T-helper 1 cell treated with Interleukin-12 subunit alpha and Interleukin-12 subunit beta and Interleukin-4 antibody, amounts not matched to agents 30 ng/mL and 1 ng/mL, for 36 hours (primary cell): ENCODE data around the gene ZFAND2B. TPM values are rescaled to one million over a fixed set of nuclear protein-coding genes. Genes with fewer than 3 reads are reported as not detected.
"Not testable (repeated sequence)": the region's sequence is repeated elsewhere in the genome, so short reads cannot be mapped to it uniquely, and the experiment has no call there.

Experiments used
- intact Hi-C: fragments of 100-400 bp; cut with micrococcal nuclease; formaldehyde crosslinking; loops from one replicate; pipeline ENCODE4 v1.15.1; 2024
- total RNA-seq: library from RNA; stranded (reverse); gene quantifications from 2 replicates; pipeline ENCODE4 v1.2.3, GENCODE V29; 2022

Gene ZFAND2B
- total RNA-seq, 1 donor from 2014 or later = 56.1 TPM

- intact Hi-C loops = not testable (repeated sequence)
Measured at GRCh38 chr2:219200502-219201326, 5.9 kb upstream of the ZFAND2B start.

GRCh38 chr2:219201331-219201730, 5.3 kb upstream of the ZFAND2B start:
- intact Hi-C loops = not testable (repeated sequence)

- intact Hi-C loops = loop anchor here (5.0 kb wide), 2 partner anchors 338 to 492 kb away; partner anchors contain the start of genes CHPF, TMEM198 and TTLL4
Measured at GRCh38 chr2:219204425-219205164, 2.0 kb upstream of the ZFAND2B start.

GRCh38 chr2:219205165-219205538, 1.4 kb upstream of the ZFAND2B start:
- intact Hi-C loops = loop anchor here (5.0 kb wide), 2 partner anchors 337 to 493 kb away; partner anchors contain the start of genes CHPF, TMEM198 and TTLL4

- intact Hi-C loops = loop anchor here (1.0 to 5.0 kb wide), 15 partner anchors 13 to 809 kb away; partner anchors contain the start of genes ANKZF1, ATG9A, CHPF and CNOT9
Measured at GRCh38 chr2:219205981-219206327, 628 bp upstream of the ZFAND2B start.

GRCh38 chr2:219207134-219207883, 727 bp downstream of the ZFAND2B start:
- intact Hi-C loops = loop anchor here (2.0 to 5.0 kb wide), 4 partner anchors 299 to 811 kb away; partner anchors contain the start of genes CHPF, TMEM198 and TTLL4

- intact Hi-C loops = loop anchor here (2.0 to 5.0 kb wide), 4 partner anchors 299 to 811 kb away; partner anchors contain the start of genes CHPF, TMEM198 and TTLL4
Measured at GRCh38 chr2:219207884-219208740, 1.5 kb downstream of the ZFAND2B start.

- intact Hi-C loops = loop anchor here (5.0 kb wide), 2 partner anchors 333 to 497 kb away; partner anchors contain the start of genes CHPF, TMEM198 and TTLL4
Measured at GRCh38 chr2:219209236-219210195, 2.9 kb downstream of the ZFAND2B start.

GRCh38 chr2:219210196-219210885, 3.8 kb downstream of the ZFAND2B start:
- intact Hi-C loops = no loop called here

- intact Hi-C loops = loop anchor here (1.0 kb wide), 5 partner anchors 34 to 153 kb away; partner anchors contain the start of genes DNAJB2 and NHEJ1
Measured at GRCh38 chr2:219210886-219211362, 4.3 kb downstream of the ZFAND2B start.

- intact Hi-C loops = no loop called here
Measured at GRCh38 chr2:219213026-219213415, 6.4 kb downstream of the ZFAND2B start.

- intact Hi-C loops = no loop called here
Measured at GRCh38 chr2:219213486-219214071, 7.0 kb downstream of the ZFAND2B start.

- intact Hi-C loops = no loop called here
Measured at GRCh38 chr2:219214141-219214540, 7.6 kb downstream of the ZFAND2B start.

GRCh38 chr2:219214786-219215185, 8.2 kb downstream of the ZFAND2B start:
- intact Hi-C loops = no loop called here

- intact Hi-C loops = no loop called here
Measured at GRCh38 chr2:219215871-219216534, 9.4 kb downstream of the ZFAND2B start.

GRCh38 chr2:219216535-219216915, 9.9 kb downstream of the ZFAND2B start:
- intact Hi-C loops = no loop called here

- intact Hi-C loops = loop anchor here (1.0 to 2.0 kb wide), 5 partner anchors 41 to 321 kb away; partner anchors contain the start of genes CNPPD1, DNAJB2, GMPPA and NHEJ1
Measured at GRCh38 chr2:219218217-219218731, 11.7 kb downstream of the ZFAND2B start.
